CD14-positive monocyte (primary cell): ENCODE measurements around the gene PARVG. TPM values are rescaled to one million over a fixed set of nuclear protein-coding genes. Genes with fewer than 3 reads are reported as not detected.

Experiments used
- DNase-seq, 3 donors: peaks; one replicate each; pipeline ENCODE4 v3.0.0-alpha.2; 2011 to 2022
- H2AFZ ChIP-seq: 2 replicates; pipeline ENCODE4 v1.6.0; 2012; ENCODE audit warnings: mild to moderate bottlenecking, low read depth, low read length, inconsistent platforms; ENCODE audit not compliant: insufficient read depth, poor library complexity, severe bottlenecking
- H3K27ac ChIP-seq, 2 donors: 1 replicate in 1 of 2; 2 replicates in 1 of 2; pipeline ENCODE4 v1.5.1; 2012 to 2013; ENCODE audit warnings: low read length in 2 of 2, control low read depth in 1 of 2, inconsistent platforms in 1 of 2, low read depth in 1 of 2, mild to moderate bottlenecking in 1 of 2
- H3K27me3 ChIP-seq, 2 donors: one replicate each; pipeline versions ENCODE4 v1.6.0 to v1.6.1; 2011 to 2013; ENCODE audit warnings: low read length in 2 of 2; ENCODE audit not compliant: control insufficient read depth in 2 of 2, insufficient read depth in 2 of 2
- H3K36me3 ChIP-seq, 2 donors: replicated peaks in 1 of 2; 1 replicate in 1 of 2; 2 replicates in 1 of 2; pipeline versions ENCODE4 v1.5.1 to v1.6.1; 2012 to 2013; ENCODE audit warnings: low read length in 2 of 2, control low read depth in 1 of 2, inconsistent platforms in 1 of 2, mild to moderate bottlenecking in 1 of 2; ENCODE audit not compliant: insufficient read depth in 2 of 2, control insufficient read depth in 1 of 2
- H3K4me1 ChIP-seq, 2 donors: 1 replicate in 1 of 2; 2 replicates in 1 of 2; pipeline versions ENCODE4 v1.5.1 to v1.6.1; 2012 to 2013; ENCODE audit warnings: low read length in 2 of 2, control low read depth in 1 of 2, inconsistent platforms in 1 of 2, mild to moderate bottlenecking in 1 of 2, moderate library complexity in 1 of 2; ENCODE audit not compliant: insufficient read depth in 2 of 2, control insufficient read depth in 1 of 2
- H3K4me2 ChIP-seq: replicated peaks from 2 replicates; pipeline ENCODE3; 2012; ENCODE audit warnings: low read length, moderate library complexity, mild to moderate bottlenecking; ENCODE audit not compliant: poor library complexity, severe bottlenecking; ENCODE audit errors: extremely low read depth
- H3K4me3 ChIP-seq, 3 experiments: fragments of 200-600 bp in 1 of 3; sonication (generic) in 1 of 3; replicated peaks in 1 of 3; 1 replicate in 2 of 3; 2 replicates in 1 of 3; pipeline ENCODE4 v1.5.1; 2011 to 2013; ENCODE audit warnings: low read length in 3 of 3, mild to moderate bottlenecking in 3 of 3, control low read depth in 2 of 3, low read depth in 2 of 3, inconsistent platforms in 1 of 3, moderate library complexity in 1 of 3
- H3K79me2 ChIP-seq: 2 replicates; pipeline ENCODE4 v1.6.0; 2012; ENCODE audit warnings: mild to moderate bottlenecking, control low read depth, inconsistent platforms, low read length, moderate library complexity; ENCODE audit not compliant: insufficient read depth
- H3K9ac ChIP-seq: 2 replicates; pipeline ENCODE4 v1.6.0; 2017; ENCODE audit warnings: low read length, mild to moderate bottlenecking; ENCODE audit not compliant: insufficient read depth, poor library complexity, severe bottlenecking
- H3K9me3 ChIP-seq, 2 donors: replicated peaks in 1 of 2; 1 replicate in 1 of 2; 2 replicates in 1 of 2; pipeline versions ENCODE4 v1.5.1 to v1.6.1; 2012 to 2013; ENCODE audit warnings: low read length in 2 of 2, control low read depth in 1 of 2; ENCODE audit not compliant: control insufficient read depth in 1 of 2, insufficient read depth in 1 of 2
- H4K20me1 ChIP-seq: 2 replicates; pipeline ENCODE4 v1.6.0; 2012; ENCODE audit warnings: mild to moderate bottlenecking, low read length, control low read depth, moderate library complexity; ENCODE audit not compliant: insufficient read depth
- H3K27ac Mint-ChIP-seq, 7 donors: one replicate each; pipeline ENCODE4 v1.8.0; 2020; ENCODE audit warnings: mild to moderate bottlenecking in 7 of 7, mixed read lengths in 7 of 7, moderate library complexity in 6 of 7, inconsistent platforms in 2 of 7
- H3K27me3 Mint-ChIP-seq, 3 donors: one replicate each; pipeline ENCODE4 v1.8.0; 2021 to 2022; ENCODE audit warnings: low read depth in 3 of 3, mild to moderate bottlenecking in 3 of 3, mixed read lengths in 3 of 3, moderate library complexity in 3 of 3, inconsistent platforms in 1 of 3
- H3K36me3 Mint-ChIP-seq, 2 donors: one replicate each; pipeline ENCODE4 v1.8.0; 2020; ENCODE audit warnings: mixed read lengths in 2 of 2, inconsistent platforms in 1 of 2, mild to moderate bottlenecking in 1 of 2
- H3K4me1 Mint-ChIP-seq: one replicate; pipeline ENCODE4 v1.8.0; 2020; ENCODE audit warnings: mild to moderate bottlenecking, mixed read lengths
- H3K4me3 Mint-ChIP-seq, 2 donors: one replicate each; pipeline ENCODE4 v1.8.0; 2020; ENCODE audit warnings: mild to moderate bottlenecking in 2 of 2, mixed read lengths in 2 of 2, moderate library complexity in 1 of 2
- H3K9me3 Mint-ChIP-seq, 7 donors: one replicate each; pipeline ENCODE4 v1.8.0; 2020 to 2022; ENCODE audit warnings: mixed read lengths in 7 of 7, mild to moderate bottlenecking in 6 of 7, moderate library complexity in 6 of 7, inconsistent platforms in 2 of 7
- CTCF ChIP-seq: fragments of 200-600 bp; IDR thresholded peaks from one replicate; pipeline ENCODE4 v1.8.0; 2022; ENCODE audit warnings: antibody characterized with exemption, mild to moderate bottlenecking
- WGBS: methylation state at CpG from one replicate; pipeline ENCODE4 v1.1.5; 2013; ENCODE audit warnings: missing lambda C conversion rate; ENCODE audit not compliant: insufficient coverage; 5-methylcytosine and 5-hydroxymethylcytosine counted together
- intact Hi-C, 2 donors: fragments of 100-400 bp; cut with micrococcal nuclease; formaldehyde crosslinking; loops; one replicate each; pipeline versions ENCODE4 v1.15.0 to v1.15.1; 2023
- polyA plus RNA-seq, 3 donors: library from polyadenylated mRNA; depleted of rRNA in 1 of 3; unstranded in 2 of 3; stranded (reverse) in 1 of 3; fragments of 300-500 nt in 2 of 3; fragments of >200 nt in 1 of 3; fragmentation: Illumina TruSeq in 2 of 3; gene quantifications; 1 replicate in 2 of 3; 2 replicates in 1 of 3; pipeline ENCODE4 v1.2.3, GENCODE V29; 2012 to 2021

Gene PARVG
- polyA plus RNA-seq, 3 donors, result 169 to 577 (median 190) TPM

DNA sequence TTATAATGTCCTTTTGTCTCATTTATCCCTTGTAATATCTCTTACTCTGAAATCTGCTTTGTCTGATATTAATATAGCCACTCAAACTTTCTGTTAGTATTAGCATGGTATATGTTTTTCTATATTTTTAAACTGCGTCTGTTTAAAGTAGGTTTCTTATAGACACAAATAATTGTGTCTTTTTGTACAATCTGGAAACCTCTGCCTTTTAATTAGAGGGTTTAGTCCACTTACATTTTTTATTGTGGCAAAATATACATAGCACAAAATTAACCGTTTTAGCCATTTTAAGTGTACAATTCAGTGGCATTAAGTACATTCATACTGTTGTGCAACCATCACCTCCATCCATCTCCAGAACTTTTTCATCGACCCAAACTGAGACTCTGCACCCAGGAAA lies 28.6 kb downstream of the PARVG start:
- no peak overlapping the region for H3K27ac ChIP-seq
- H3K4me1 ChIP-seq, result peaks cover 6 to 12% of the 10 kb centered on the region in 2 donors
- DNase-seq, result no peak
- no peak for TF ChIP-seq CTCF
- WGBS, result 75% methylated on average over 2 of the region's 3 CpGs
- H3K36me3 Mint-ChIP-seq, result peaks cover 23 to 24% of the 10 kb centered on the region in 2 donors
- H3K79me2 ChIP-seq, result no peaks in the 10 kb centered on the region
- H3K4me3 ChIP-seq, result no peak overlapping the region
- H3K27me3 ChIP-seq, result no peaks in the 10 kb centered on the region
- peaks cover 0 to 4% (median 0%) of the 10 kb centered on the region in 7 donors for H3K9me3 Mint-ChIP-seq
- no peak overlapping the region for H3K4me3 Mint-ChIP-seq
- peaks cover 20 to 31% of the 10 kb centered on the region in 2 donors for H3K36me3 ChIP-seq
- H2AFZ ChIP-seq, result no peak overlapping the region
- no peaks in the 10 kb centered on the region for H3K9me3 ChIP-seq
- H4K20me1 ChIP-seq, result peaks cover 38% of the 10 kb centered on the region
- H3K27me3 Mint-ChIP-seq, result no peaks in the 10 kb centered on the region
- H3K9ac ChIP-seq, result no peak overlapping the region
- peak overlapping the region in 1 of 7 donors; percentile 4 for H3K27ac Mint-ChIP-seq
- peaks cover 34% of the 10 kb centered on the region for H3K4me1 Mint-ChIP-seq
- H3K4me2 ChIP-seq, result no peak overlapping the region
- intact Hi-C loops, result no loop called here

GRCh38 chr22:44210722-44211121 lies 30.0 kb downstream of the PARVG start:
- H2AFZ ChIP-seq, result no peak overlapping the region
- no peaks in the 10 kb centered on the region for H3K27me3 ChIP-seq
- DNase-seq, result no peak
- no peak overlapping the region for H3K4me2 ChIP-seq
- no peak overlapping the region for H3K4me3 ChIP-seq
- peaks cover 7 to 17% of the 10 kb centered on the region in 2 donors for H3K36me3 ChIP-seq
- no peak overlapping the region for H3K27ac ChIP-seq
- peaks cover 9 to 13% of the 10 kb centered on the region in 2 donors for H3K36me3 Mint-ChIP-seq
- H3K9ac ChIP-seq, result no peak overlapping the region
- peaks cover 0 to 5% of the 10 kb centered on the region in 2 donors for H3K9me3 ChIP-seq
- peaks cover 0 to 4% (median 0%) of the 10 kb centered on the region in 7 donors for H3K9me3 Mint-ChIP-seq
- H3K4me1 Mint-ChIP-seq, result peaks cover 32% of the 10 kb centered on the region
- peaks cover 6 to 12% of the 10 kb centered on the region in 2 donors for H3K4me1 ChIP-seq
- H3K79me2 ChIP-seq, result no peaks in the 10 kb centered on the region
- peak overlapping the region in 1 of 2 donors; percentile 86 for H3K4me3 Mint-ChIP-seq
- 100% methylated on average over 1 of the region's 4 CpGs for WGBS
- intact Hi-C loops, result no loop called here
- no peaks in the 10 kb centered on the region for H3K27me3 Mint-ChIP-seq
- H4K20me1 ChIP-seq, result peaks cover 24% of the 10 kb centered on the region
- no peak for TF ChIP-seq CTCF
- peak overlapping the region in 4 of 7 donors; percentile 79 to 91 (median 87) for H3K27ac Mint-ChIP-seq
